Measurements from ENCODE around the gene RALGPS1.

DNA sequence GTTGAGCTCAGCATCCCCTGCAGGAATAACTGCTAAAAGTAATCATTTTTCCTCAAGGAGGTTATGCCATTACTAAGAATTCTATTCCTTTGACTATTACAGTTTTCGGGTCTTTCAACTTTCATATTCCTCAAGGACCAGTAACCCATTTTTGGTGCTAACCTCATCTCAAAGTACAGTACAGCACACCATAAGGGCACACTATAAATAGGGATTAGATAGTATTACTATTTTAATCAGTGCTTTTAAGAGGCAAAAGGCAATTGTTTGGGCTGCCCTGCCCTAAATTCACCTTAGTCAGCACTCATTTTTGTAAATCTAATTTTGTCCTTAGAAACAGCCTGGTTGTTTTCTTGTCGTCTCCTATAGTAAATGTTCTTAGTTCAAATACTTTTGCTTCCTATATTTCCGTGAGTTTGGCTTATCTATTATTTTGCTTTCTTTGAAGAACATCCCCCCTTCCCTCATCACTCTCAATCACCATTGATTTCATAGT, 336.4 kb downstream of the RALGPS1 start:
- no peak for TF ChIP-seq EZH2 (IDR thresholded peaks at IDR 0.05; ENCODE audit: low read length, missing control alignments)
- TF ChIP-seq, protein P1, sequence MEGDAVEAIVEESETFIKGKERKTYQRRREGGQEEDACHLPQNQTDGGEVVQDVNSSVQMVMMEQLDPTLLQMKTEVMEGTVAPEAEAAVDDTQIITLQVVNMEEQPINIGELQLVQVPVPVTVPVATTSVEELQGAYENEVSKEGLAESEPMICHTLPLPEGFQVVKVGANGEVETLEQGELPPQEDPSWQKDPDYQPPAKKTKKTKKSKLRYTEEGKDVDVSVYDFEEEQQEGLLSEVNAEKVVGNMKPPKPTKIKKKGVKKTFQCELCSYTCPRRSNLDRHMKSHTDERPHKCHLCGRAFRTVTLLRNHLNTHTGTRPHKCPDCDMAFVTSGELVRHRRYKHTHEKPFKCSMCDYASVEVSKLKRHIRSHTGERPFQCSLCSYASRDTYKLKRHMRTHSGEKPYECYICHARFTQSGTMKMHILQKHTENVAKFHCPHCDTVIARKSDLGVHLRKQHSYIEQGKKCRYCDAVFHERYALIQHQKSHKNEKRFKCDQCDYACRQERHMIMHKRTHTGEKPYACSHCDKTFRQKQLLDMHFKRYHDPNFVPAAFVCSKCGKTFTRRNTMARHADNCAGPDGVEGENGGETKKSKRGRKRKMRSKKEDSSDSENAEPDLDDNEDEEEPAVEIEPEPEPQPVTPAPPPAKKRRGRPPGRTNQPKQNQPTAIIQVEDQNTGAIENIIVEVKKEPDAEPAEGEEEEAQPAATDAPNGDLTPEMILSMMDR (conservative IDR thresholded peaks at IDR 0.05 in 1 of 2, IDR thresholded peaks at IDR 0.05 in 1 of 2; ENCODE audit: low read depth in 1 of 2, low read length in 2 of 2) = no peak

All from fibroblast of lung (primary cell).